T-cell (primary cell): Measurements from ENCODE around the gene C6orf58. TPM values are rescaled to one million over a fixed set of nuclear protein-coding genes. Genes with fewer than 3 reads are reported as not detected.

Experiments used
- ATAC-seq, 4 experiments: fragments of 200-7000 bp in 3 of 4; fragments of 150-1000 bp in 1 of 4; cut with Tn5 transposase; replicated peaks in 1 of 4; 1 replicate in 3 of 4; 2 replicates in 1 of 4; pipeline ENCODE4 v1.10.0; 2021; ENCODE audit warnings: moderate library complexity in 3 of 4, mild to moderate bottlenecking in 2 of 4, moderate number of reproducible peaks in 1 of 4
- CTCF ChIA-PET, 2 donors: fragments of 300-600 bp; sonication (Branson Sonifier 250); formaldehyde crosslinking; loops; one replicate each; lab custom pipeline; 2022; ENCODE audit warnings: antibody characterized with exemption in 2 of 2; lab: Charles Lee
- POLR2A ChIA-PET, 2 donors: fragments of 300-600 bp; sonication (Branson Sonifier 250); formaldehyde crosslinking; loops; one replicate each; lab custom pipeline; 2022; ENCODE audit warnings: antibody characterized with exemption in 2 of 2; lab: Charles Lee
- DNase-seq, 35 experiments: peaks; one replicate each; pipeline versions ENCODE4 v3.0.0 to v3.0.0-alpha.2; 2013 to 2023
- H3K27ac ChIP-seq: one replicate; pipeline ENCODE4 v1.5.1; 2013; ENCODE audit warnings: low read length
- H3K27me3 ChIP-seq, 2 experiments: replicated peaks in 1 of 2; 1 replicate in 1 of 2; 2 replicates in 1 of 2; pipeline versions ENCODE4 v1.6.1 to v1.7.0; 2013; ENCODE audit warnings: low read length in 1 of 2, mixed read lengths in 1 of 2; ENCODE audit not compliant: control insufficient read depth in 2 of 2, insufficient read depth in 2 of 2; ENCODE audit errors: extremely low read depth in 1 of 2
- H3K36me3 ChIP-seq, 2 donors: 1 replicate in 1 of 2; 2 replicates in 1 of 2; pipeline versions ENCODE4 v1.6.1 to v1.7.0; 2013; ENCODE audit warnings: low read length in 1 of 2; ENCODE audit not compliant: control insufficient read depth in 2 of 2, insufficient read depth in 1 of 2; ENCODE audit errors: extremely low read depth in 1 of 2
- H3K4me1 ChIP-seq, 2 experiments: 1 replicate in 1 of 2; 2 replicates in 1 of 2; pipeline versions ENCODE4 v1.6.1 to v1.7.0; 2013; ENCODE audit warnings: low read length in 2 of 2, mixed read lengths in 1 of 2; ENCODE audit not compliant: insufficient read depth in 2 of 2, control insufficient read depth in 1 of 2; ENCODE audit errors: extremely low read depth in 1 of 2
- H3K4me3 ChIP-seq, 2 donors: 1 replicate in 1 of 2; 2 replicates in 1 of 2; pipeline versions ENCODE4 v1.5.1 to v1.7.0; 2013; ENCODE audit warnings: mild to moderate bottlenecking in 2 of 2, low read length in 1 of 2, moderate library complexity in 1 of 2; ENCODE audit not compliant: control insufficient read depth in 1 of 2; ENCODE audit errors: extremely low read depth in 1 of 2
- H3K9me3 ChIP-seq: 2 replicates; pipeline ENCODE4 v1.7.0; 2013
- H3K27ac Mint-ChIP-seq, 2 donors: one replicate each; pipeline ENCODE4 v1.8.0; 2020 to 2021; ENCODE audit warnings: mild to moderate bottlenecking in 2 of 2, mixed read lengths in 2 of 2
- H3K27me3 Mint-ChIP-seq, 2 donors: one replicate each; pipeline ENCODE4 v1.8.0; 2021 to 2022; ENCODE audit warnings: mixed read lengths in 2 of 2
- H3K36me3 Mint-ChIP-seq: one replicate; pipeline ENCODE4 v1.8.0; 2021; ENCODE audit warnings: mixed read lengths
- H3K4me1 Mint-ChIP-seq, 3 donors: one replicate each; pipeline ENCODE4 v1.8.0; 2020 to 2022; ENCODE audit warnings: mixed read lengths in 3 of 3, mild to moderate bottlenecking in 1 of 3
- H3K4me3 Mint-ChIP-seq, 3 donors: one replicate each; pipeline ENCODE4 v1.8.0; 2020 to 2022; ENCODE audit warnings: mild to moderate bottlenecking in 3 of 3, mixed read lengths in 3 of 3, moderate library complexity in 3 of 3
- H3K9me3 Mint-ChIP-seq, 3 donors: one replicate each; pipeline ENCODE4 v1.8.0; 2020 to 2022; ENCODE audit warnings: mixed read lengths in 3 of 3
- WGBS: methylation state at CpG from one replicate; pipeline ENCODE4 v1.1.5; 2013; ENCODE audit warnings: missing lambda C conversion rate; ENCODE audit not compliant: insufficient coverage; 5-methylcytosine and 5-hydroxymethylcytosine counted together
- total RNA-seq, 35 experiments: library from RNA in 6 of 35; stranded (reverse) in 6 of 35; fragments of 120-200 nt in 1 of 35; gene quantifications; one replicate each; pipeline versions ENCODE4 v1.2.1 to v1.2.4 and lab custom pipeline; 2013 to 2026

C6orf58 gene
- total RNA-seq, 5 donors from 2014 or later (not counting 1 experiment from before 2014, with no cell fraction given) = not detected

- ChIA-PET POLR2A (no interaction called here), CTCF (interaction anchor here in 1 of 2 donors (0.5 kb wide), 1 partner anchor 205 kb away, joined by 5 read pairs; no protein-coding TSS in a partner anchor)
- no peaks in the 10 kb centered on the region for H3K4me1 ChIP-seq
- H3K4me1 Mint-ChIP-seq = no peaks in the 10 kb centered on the region
- no peak overlapping the region for H3K27ac ChIP-seq
- ATAC-seq (no peak), DNase-seq (no peak)
- H3K27ac Mint-ChIP-seq = no peak overlapping the region
- no peaks in the 10 kb centered on the region for H3K9me3 ChIP-seq
- H3K4me3 Mint-ChIP-seq = no peak overlapping the region
- H3K36me3 Mint-ChIP-seq = no peaks in the 10 kb centered on the region
- no peaks in the 10 kb centered on the region for H3K27me3 ChIP-seq
- no peak overlapping the region for H3K4me3 ChIP-seq
- H3K9me3 Mint-ChIP-seq = peaks cover 0 to under 1% (median 0%) of the 10 kb centered on the region in 3 donors
- no peaks in the 10 kb centered on the region for H3K36me3 ChIP-seq
- WGBS = 80% methylated on average over 1 of the region's 5 CpGs
- H3K27me3 Mint-ChIP-seq = no peaks in the 10 kb centered on the region
These were observed 60.9 kb downstream of the C6orf58 start for GRCh38 chr6:127637830-127638409.

Other genes starting within 250 kb of the C6orf58 start
- gene ECHDC1, start 233.6 kb upstream of the C6orf58 start, total RNA-seq = 10 to 100 TPM; 21.2 to 39.2 (median 34.1) TPM
- gene KIAA0408, start 117.8 kb upstream of the C6orf58 start, total RNA-seq = 1 to 10 TPM; 2.2 to 6.4 (median 3.5) TPM